HL-60 (cell line): Measurements from ENCODE around the gene GANAB.
"Not testable (repeated sequence)": the region's sequence is repeated elsewhere in the genome, so short reads cannot be mapped to it uniquely, and the experiment has no call there.

ENCODE experiments used
- DNase-seq, 2 experiments: peaks; one replicate each; pipeline ENCODE4 v3.0.0-alpha.2; 2010 to 2020; ENCODE audit warnings: low read depth in 1 of 2, low spot score in 1 of 2
- H3K27ac ChIP-seq: fragments of 250-450 bp; sonication (Bioruptor Pico); replicated peaks from 2 replicates; pipeline ENCODE4 v1.5.1; 2020; ENCODE audit warnings: mild to moderate bottlenecking, moderate library complexity
- H3K27me3 ChIP-seq: fragments of 250-450 bp; sonication (Bioruptor Pico); 2 replicates; pipeline ENCODE4 v1.5.1; 2021; ENCODE audit warnings: mild to moderate bottlenecking, moderate library complexity; ENCODE audit not compliant: insufficient read depth, poor library complexity, severe bottlenecking
- H3K4me3 ChIP-seq: replicated peaks from 2 replicates; pipeline ENCODE4 v1.5.1; 2011; ENCODE audit warnings: mild to moderate bottlenecking, control low read depth, low read length; ENCODE audit not compliant: insufficient read depth
- GABPA ChIP-seq: IDR thresholded peaks from 2 replicates; pipeline ENCODE4 v1.6.1; 2012; ENCODE audit warnings: low read depth
- POLR2AphosphoS5 ChIP-seq: IDR thresholded peaks from 2 replicates; pipeline ENCODE4 v1.6.1; 2012; ENCODE audit warnings: low read depth
- SPI1 ChIP-seq: IDR thresholded peaks from 2 replicates; pipeline ENCODE4 v1.6.1; 2012; ENCODE audit warnings: low read depth, mild to moderate bottlenecking, borderline replicate concordance
- TF ChIP-seq, protein P1 (sequence below): IDR thresholded peaks from 2 replicates; pipeline ENCODE4 v1.6.1; 2012; ENCODE audit warnings: low read depth; ENCODE audit not compliant: insufficient replicate concordance
- TF ChIP-seq, protein P2 (sequence below): IDR thresholded peaks from one replicate; pipeline ENCODE4 v1.5.1; 2011; ENCODE audit warnings: low read length, control low read depth, inconsistent platforms; ENCODE audit not compliant: insufficient read depth

Gene GANAB

DNA sequence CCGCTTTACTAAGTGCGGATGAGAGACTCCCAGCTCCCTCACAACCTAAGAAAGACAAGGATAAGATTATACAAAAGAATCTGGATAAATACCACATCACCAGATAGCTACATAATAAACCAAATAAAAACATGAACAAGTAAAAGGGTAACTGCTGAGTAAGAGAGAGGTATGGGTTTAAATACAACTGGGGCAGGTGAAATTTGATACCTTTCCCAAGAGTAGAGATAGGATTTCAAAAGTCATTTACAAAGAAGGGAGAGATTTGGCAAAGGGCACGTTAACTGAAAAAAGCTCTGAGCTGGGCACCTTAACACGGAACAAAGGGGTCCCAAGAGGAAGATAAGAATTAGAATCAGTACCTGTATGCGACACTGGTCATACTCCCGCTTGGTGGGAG, 30.7 kb upstream of the GANAB start:
- Histone ChIP-seq H3K27ac (no peak overlapping the region; the same call in 1 of the 2 replicates), H3K4me3 (no peak overlapping the region), H3K27me3 (no peaks in the 10 kb centered on the region)
- no peak for DNase-seq
- TF ChIP-seq, protein P1, sequence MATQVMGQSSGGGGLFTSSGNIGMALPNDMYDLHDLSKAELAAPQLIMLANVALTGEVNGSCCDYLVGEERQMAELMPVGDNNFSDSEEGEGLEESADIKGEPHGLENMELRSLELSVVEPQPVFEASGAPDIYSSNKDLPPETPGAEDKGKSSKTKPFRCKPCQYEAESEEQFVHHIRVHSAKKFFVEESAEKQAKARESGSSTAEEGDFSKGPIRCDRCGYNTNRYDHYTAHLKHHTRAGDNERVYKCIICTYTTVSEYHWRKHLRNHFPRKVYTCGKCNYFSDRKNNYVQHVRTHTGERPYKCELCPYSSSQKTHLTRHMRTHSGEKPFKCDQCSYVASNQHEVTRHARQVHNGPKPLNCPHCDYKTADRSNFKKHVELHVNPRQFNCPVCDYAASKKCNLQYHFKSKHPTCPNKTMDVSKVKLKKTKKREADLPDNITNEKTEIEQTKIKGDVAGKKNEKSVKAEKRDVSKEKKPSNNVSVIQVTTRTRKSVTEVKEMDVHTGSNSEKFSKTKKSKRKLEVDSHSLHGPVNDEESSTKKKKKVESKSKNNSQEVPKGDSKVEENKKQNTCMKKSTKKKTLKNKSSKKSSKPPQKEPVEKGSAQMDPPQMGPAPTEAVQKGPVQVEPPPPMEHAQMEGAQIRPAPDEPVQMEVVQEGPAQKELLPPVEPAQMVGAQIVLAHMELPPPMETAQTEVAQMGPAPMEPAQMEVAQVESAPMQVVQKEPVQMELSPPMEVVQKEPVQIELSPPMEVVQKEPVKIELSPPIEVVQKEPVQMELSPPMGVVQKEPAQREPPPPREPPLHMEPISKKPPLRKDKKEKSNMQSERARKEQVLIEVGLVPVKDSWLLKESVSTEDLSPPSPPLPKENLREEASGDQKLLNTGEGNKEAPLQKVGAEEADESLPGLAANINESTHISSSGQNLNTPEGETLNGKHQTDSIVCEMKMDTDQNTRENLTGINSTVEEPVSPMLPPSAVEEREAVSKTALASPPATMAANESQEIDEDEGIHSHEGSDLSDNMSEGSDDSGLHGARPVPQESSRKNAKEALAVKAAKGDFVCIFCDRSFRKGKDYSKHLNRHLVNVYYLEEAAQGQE: no peak
- TF ChIP-seq POLR2AphosphoS5: no peak
- no peak for TF ChIP-seq SPI1
- TF ChIP-seq, protein P2, sequence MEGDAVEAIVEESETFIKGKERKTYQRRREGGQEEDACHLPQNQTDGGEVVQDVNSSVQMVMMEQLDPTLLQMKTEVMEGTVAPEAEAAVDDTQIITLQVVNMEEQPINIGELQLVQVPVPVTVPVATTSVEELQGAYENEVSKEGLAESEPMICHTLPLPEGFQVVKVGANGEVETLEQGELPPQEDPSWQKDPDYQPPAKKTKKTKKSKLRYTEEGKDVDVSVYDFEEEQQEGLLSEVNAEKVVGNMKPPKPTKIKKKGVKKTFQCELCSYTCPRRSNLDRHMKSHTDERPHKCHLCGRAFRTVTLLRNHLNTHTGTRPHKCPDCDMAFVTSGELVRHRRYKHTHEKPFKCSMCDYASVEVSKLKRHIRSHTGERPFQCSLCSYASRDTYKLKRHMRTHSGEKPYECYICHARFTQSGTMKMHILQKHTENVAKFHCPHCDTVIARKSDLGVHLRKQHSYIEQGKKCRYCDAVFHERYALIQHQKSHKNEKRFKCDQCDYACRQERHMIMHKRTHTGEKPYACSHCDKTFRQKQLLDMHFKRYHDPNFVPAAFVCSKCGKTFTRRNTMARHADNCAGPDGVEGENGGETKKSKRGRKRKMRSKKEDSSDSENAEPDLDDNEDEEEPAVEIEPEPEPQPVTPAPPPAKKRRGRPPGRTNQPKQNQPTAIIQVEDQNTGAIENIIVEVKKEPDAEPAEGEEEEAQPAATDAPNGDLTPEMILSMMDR: no peak
- TF ChIP-seq GABPA: no peak

DNA sequence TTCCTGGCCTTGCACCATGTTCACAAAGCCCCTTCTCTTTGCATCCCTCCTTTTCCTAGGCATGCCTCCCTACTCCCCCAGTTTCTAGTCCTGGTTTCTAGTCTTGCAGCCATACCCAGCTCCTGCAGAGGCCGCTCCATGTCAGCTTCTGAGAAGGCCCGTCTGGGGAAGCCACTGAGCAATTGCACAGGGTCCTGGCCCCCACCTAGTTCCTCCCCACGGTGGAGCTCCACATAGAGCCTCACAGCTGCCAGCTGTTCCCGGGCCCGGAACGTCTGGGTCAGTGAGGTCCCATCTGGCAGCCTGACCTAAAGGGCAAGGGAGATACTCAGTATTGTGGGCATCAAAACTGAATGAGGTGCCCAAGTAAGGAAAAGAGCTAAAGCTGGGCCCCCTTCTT, 30.3 kb upstream of the GANAB start:
- Histone ChIP-seq H3K4me3 (no peak overlapping the region), H3K27me3 (no peaks in the 10 kb centered on the region), H3K27ac (no peak overlapping the region)
- no peak for TF ChIP-seq POLR2AphosphoS5
- no peak for TF ChIP-seq SPI1
- TF ChIP-seq, protein P2: no peak
- TF ChIP-seq, protein P1: no peak
- TF ChIP-seq GABPA: no peak
- no peak for DNase-seq

DNA sequence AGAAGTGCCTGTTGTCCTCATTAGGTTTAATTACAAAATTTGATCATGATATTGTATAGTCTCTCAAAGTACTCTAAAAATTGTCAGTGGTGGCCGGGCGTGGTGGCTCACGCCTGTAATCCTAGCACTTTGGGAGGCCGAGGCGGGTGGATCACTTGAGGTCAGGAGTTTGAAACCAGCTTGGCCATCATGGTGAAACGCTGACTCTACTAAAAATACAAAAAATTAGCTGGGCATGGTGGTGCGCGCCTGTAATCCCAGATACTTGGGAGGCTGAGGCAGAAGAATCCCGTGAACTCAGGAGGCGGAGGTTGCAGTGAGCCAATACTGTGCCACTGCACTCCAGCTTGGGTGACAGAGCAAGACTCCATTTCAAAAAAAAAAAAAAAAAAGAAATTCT, 29.0 kb upstream of the GANAB start:
- not testable (repeated sequence) for H3K27me3 ChIP-seq, H3K4me3 ChIP-seq, H3K27ac ChIP-seq, DNase-seq

DNA sequence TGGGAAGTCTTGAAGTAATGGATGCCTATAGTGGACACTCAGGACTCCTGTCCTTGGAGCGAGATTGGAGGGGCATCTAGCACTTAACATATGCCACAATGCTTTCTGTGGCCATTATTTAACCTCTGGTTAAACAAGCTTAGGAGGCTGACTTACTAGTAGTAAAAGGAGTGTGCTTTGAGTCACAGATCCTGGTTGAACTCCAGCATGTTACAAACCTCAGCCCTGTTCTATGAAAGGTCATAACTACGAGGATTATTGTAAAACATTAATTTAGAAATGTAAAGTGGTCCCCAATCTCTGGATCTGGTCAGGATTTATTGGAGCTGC, 26.7 kb upstream of the GANAB start:
- DNase-seq: no peak
- Histone ChIP-seq H3K27me3 (no peaks in the 10 kb centered on the region), H3K27ac (peak overlapping the region; percentile 97), H3K4me3 (peak overlapping the region; percentile 67)
- TF ChIP-seq POLR2AphosphoS5: no peak
- TF ChIP-seq, protein P2: no peak
